ENCODE measurements around the gene BICRA. TPM values are rescaled to one million over a fixed set of nuclear protein-coding genes. Genes with fewer than 3 reads are reported as not detected.

Gene BICRA
- total RNA-seq, 5 donors from 2014 or later (not counting 1 experiment from before 2014, with no cell fraction given), result 31.9 to 39.3 (median 35.1) TPM

DNA sequence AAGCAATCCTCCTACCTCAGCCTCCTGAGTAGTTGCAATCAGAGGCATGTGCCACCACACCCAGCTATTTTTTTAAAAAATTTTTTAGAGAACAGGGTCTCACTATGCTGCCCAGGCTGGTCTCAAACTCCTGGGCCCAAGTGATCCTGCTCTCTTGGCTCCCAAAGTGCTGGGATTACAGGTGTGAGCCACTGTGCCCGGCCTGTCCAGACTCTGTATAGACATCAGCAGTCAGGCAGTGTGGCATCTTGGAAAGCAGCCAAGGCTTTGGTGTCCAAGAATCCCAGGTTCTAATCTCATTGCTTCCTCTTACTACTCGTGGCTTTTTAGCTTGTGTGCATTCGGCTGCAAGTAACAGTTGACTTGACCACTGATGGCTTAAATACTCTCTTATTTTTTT is 43.4 kb downstream of the BICRA start:
- POLR2A ChIA-PET, result no interaction called here

DNA sequence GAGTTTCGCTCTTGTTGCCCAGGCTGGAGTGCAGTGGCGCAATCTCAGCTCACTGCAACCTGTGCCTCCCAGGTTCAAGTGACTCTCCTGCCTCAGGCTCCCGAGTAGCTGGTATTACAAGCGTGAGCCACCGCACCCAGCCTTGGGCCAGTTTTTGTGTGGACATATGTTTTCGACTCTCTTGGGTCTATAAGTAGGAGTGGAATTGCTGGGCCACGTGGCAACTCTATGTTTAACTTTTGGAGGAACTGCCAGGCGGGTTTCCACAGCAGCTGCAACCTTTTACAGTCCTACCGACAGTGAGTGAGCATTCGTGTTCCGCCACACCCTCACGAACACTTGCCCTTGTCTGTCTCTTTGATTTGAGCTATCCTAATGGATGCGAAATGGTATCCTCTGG is 44.9 kb downstream of the BICRA start:
- Histone ChIP-seq H3K27me3 (replicated peaks in 1 of 2; ENCODE audit: control insufficient read depth in 2 of 2, extremely low read depth in 1 of 2, insufficient read depth in 2 of 2, low read length in 1 of 2) (no peaks in the 10 kb centered on the region), H3K36me3 (ENCODE audit: control insufficient read depth in 2 of 2, extremely low read depth in 1 of 2, insufficient read depth in 1 of 2, low read length in 1 of 2) (peaks cover 11 to 12% of the 10 kb centered on the region in 2 donors), H3K27ac (ENCODE audit: low read length) (no peak overlapping the region), H3K4me3 (ENCODE audit: control insufficient read depth in 1 of 2, extremely low read depth in 1 of 2, low read length in 1 of 2) (no peak overlapping the region), H3K9me3 (no peaks in the 10 kb centered on the region), H3K4me1 (ENCODE audit: control insufficient read depth in 1 of 2, extremely low read depth in 1 of 2, insufficient read depth in 2 of 2, low read length in 2 of 2) (peaks cover 0 to 3% of the 10 kb centered on the region in 2 experiments)
- 98% methylated on average over 10 of the region's 13 CpGs for WGBS (ENCODE audit: insufficient coverage)
- ChIA-PET CTCF (no interaction called here), POLR2A (no interaction called here)
- H3K9me3 Mint-ChIP-seq, result peaks cover 0 to 4% (median 4%) of the 10 kb centered on the region in 3 donors
- no peak overlapping the region for H3K4me3 Mint-ChIP-seq
- peaks cover 30 to 48% (median 38%) of the 10 kb centered on the region in 3 donors for H3K4me1 Mint-ChIP-seq
- H3K27ac Mint-ChIP-seq, result no peak overlapping the region
- ATAC-seq (replicated peaks in 1 of 4) (no peak), DNase-seq (no peak)
- no peaks in the 10 kb centered on the region for H3K27me3 Mint-ChIP-seq
- peaks cover 27% of the 10 kb centered on the region for H3K36me3 Mint-ChIP-seq

More for the DNA sequence above, 43.4 kb downstream of the BICRA start:
- 100% methylated on average over 1 of the region's 3 CpGs for WGBS (ENCODE audit: insufficient coverage)
- ATAC-seq (replicated peaks in 1 of 4), result no peak
- Mint-ChIP-seq H3K4me1 (peaks cover 40 to 48% (median 42%) of the 10 kb centered on the region in 3 donors), H3K9me3 (peaks cover 0 to 4% (median 4%) of the 10 kb centered on the region in 3 donors), H3K36me3 (peaks cover 32% of the 10 kb centered on the region), H3K27ac (no peak overlapping the region), H3K4me3 (no peak overlapping the region), H3K27me3 (no peaks in the 10 kb centered on the region)
- Histone ChIP-seq H3K36me3 (ENCODE audit: control insufficient read depth in 2 of 2, extremely low read depth in 1 of 2, insufficient read depth in 1 of 2, low read length in 1 of 2) (peaks cover 4 to 12% of the 10 kb centered on the region in 2 donors), H3K9me3 (no peaks in the 10 kb centered on the region), H3K27me3 (replicated peaks in 1 of 2; ENCODE audit: control insufficient read depth in 2 of 2, extremely low read depth in 1 of 2, insufficient read depth in 2 of 2, low read length in 1 of 2) (no peaks in the 10 kb centered on the region), H3K4me3 (ENCODE audit: control insufficient read depth in 1 of 2, extremely low read depth in 1 of 2, low read length in 1 of 2) (no peak overlapping the region), H3K4me1 (ENCODE audit: control insufficient read depth in 1 of 2, extremely low read depth in 1 of 2, insufficient read depth in 2 of 2, low read length in 2 of 2) (peaks cover 0 to 3% of the 10 kb centered on the region in 2 experiments), H3K27ac (ENCODE audit: low read length) (no peak overlapping the region)
- CTCF ChIA-PET, result interaction anchor here in 1 of 2 donors (0.6 kb wide), 1 partner anchor 346 kb away, joined by 6 read pairs; no protein-coding TSS in a partner anchor
- DNase-seq, result no peak

DNA sequence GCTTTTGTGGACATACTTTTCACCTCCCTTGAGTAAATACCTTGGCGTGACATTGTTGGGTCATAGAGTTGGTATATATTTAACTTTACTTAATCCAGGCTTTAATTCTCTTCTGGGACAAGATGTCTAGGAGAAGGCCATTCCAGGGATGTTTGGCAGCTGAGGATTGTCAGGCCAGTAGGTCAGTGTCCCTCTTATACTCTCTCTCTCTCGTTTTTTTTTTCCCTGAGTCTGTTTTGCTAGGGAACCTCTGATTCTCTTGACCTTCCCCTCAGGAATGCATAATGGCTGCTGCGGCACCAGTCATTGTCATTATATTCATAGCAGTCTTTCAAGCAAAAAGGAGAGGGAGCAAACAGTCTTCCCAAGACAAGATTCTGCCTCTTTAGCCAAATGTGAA is 48.8 kb downstream of the BICRA start:
- no peaks in the 10 kb centered on the region for H3K27me3 Mint-ChIP-seq
- peaks cover 12% of the 10 kb centered on the region for H3K36me3 Mint-ChIP-seq
- CTCF ChIA-PET, result no interaction called here

DNA sequence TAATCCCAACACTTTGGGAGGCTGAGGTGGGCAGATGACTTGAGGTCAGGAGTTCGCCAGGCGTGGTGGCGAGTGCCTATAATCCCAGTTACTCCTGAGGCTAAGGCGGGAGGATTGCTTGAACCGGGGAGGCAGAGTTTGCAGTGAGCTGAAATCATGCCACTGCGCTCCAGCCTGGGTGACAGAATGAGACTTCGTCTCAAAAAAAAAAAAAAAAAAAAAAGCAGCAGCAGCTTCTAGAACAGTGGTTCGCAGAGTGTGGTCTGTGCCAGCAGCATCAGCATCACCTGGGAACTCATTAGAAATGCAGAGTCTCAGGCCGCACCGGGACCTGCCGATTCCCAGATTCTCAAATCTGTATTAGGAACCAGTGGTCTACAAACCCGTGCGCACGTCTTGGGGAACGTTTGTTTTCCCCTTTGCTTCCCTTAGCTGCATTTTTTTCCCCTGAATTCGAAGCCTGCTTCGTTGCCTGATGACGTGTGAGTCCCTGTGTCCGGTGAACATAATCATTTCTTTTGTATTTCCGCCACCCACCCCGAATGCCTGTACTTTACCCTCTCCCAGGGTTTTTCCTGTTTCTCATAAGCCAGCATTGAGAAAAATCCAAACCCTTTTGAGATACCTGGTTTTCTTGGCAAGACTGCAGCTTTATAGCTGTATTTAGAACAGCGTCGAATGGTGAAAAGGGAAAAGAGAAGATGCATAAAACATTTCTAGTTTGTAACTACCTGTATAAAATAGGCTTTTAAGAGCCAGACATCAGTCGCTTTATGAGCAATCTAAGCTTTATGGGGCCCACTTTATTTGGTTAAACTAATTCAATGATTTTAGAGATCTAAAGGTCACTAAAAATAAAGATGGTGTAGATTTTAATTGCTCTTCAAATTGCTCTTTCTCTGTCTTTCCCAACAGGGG is 49.8 kb downstream of the BICRA start:
- WGBS (ENCODE audit: insufficient coverage), result 95% methylated on average over 18 of the region's 24 CpGs
- no peaks in the 10 kb centered on the region for H3K27me3 ChIP-seq (replicated peaks in 1 of 2; ENCODE audit: control insufficient read depth in 2 of 2, extremely low read depth in 1 of 2, insufficient read depth in 2 of 2, low read length in 1 of 2)
- DNase-seq (no peak), ATAC-seq (replicated peaks in 1 of 4) (no peak)
- Mint-ChIP-seq H3K4me1 (peaks cover 20 to 50% (median 38%) of the 10 kb centered on the region in 3 donors), H3K36me3 (peaks cover 11% of the 10 kb centered on the region), H3K9me3 (no peaks in the 10 kb centered on the region), H3K4me3 (no peak overlapping the region), H3K27ac (no peak overlapping the region), H3K27me3 (no peaks in the 10 kb centered on the region)
- H3K27ac ChIP-seq (ENCODE audit: low read length), result no peak overlapping the region
- CTCF ChIA-PET, result interaction anchor here in 1 of 2 donors (0.6 kb wide), 1 partner anchor 181 kb away, joined by 3 read pairs; no protein-coding TSS in a partner anchor
- peaks cover 4 to 11% of the 10 kb centered on the region in 2 donors for H3K36me3 ChIP-seq (ENCODE audit: control insufficient read depth in 2 of 2, extremely low read depth in 1 of 2, insufficient read depth in 1 of 2, low read length in 1 of 2)
- POLR2A ChIA-PET, result interaction anchor here in 1 of 2 donors (0.5 to 0.7 kb wide), 3 partner anchors 51 to 1388 kb away, joined by 4 to 9 read pairs (median 5); no protein-coding TSS in a partner anchor
- H3K4me1 ChIP-seq (ENCODE audit: control insufficient read depth in 1 of 2, extremely low read depth in 1 of 2, insufficient read depth in 2 of 2, low read length in 2 of 2), result peaks cover 0 to 6% of the 10 kb centered on the region in 2 experiments
- H3K9me3 ChIP-seq, result no peaks in the 10 kb centered on the region
- H3K4me3 ChIP-seq (ENCODE audit: control insufficient read depth in 1 of 2, extremely low read depth in 1 of 2, low read length in 1 of 2), result no peak overlapping the region

More for the DNA sequence above, 48.8 kb downstream of the BICRA start:
- no peaks in the 10 kb centered on the region for H3K9me3 Mint-ChIP-seq
- H3K9me3 ChIP-seq, result no peaks in the 10 kb centered on the region
- H3K27ac ChIP-seq (ENCODE audit: low read length), result no peak overlapping the region
- WGBS (ENCODE audit: insufficient coverage), result 100% methylated on average over 1 of the region's 3 CpGs
- H3K4me3 ChIP-seq (ENCODE audit: control insufficient read depth in 1 of 2, extremely low read depth in 1 of 2, low read length in 1 of 2), result no peak overlapping the region
- peaks cover 0 to 6% of the 10 kb centered on the region in 2 experiments for H3K4me1 ChIP-seq (ENCODE audit: control insufficient read depth in 1 of 2, extremely low read depth in 1 of 2, insufficient read depth in 2 of 2, low read length in 2 of 2)
- no peak overlapping the region for H3K27ac Mint-ChIP-seq
- peaks cover 22 to 46% (median 35%) of the 10 kb centered on the region in 3 donors for H3K4me1 Mint-ChIP-seq
- H3K36me3 ChIP-seq (ENCODE audit: control insufficient read depth in 2 of 2, extremely low read depth in 1 of 2, insufficient read depth in 1 of 2, low read length in 1 of 2), result peaks cover 6 to 11% of the 10 kb centered on the region in 2 donors
- no peaks in the 10 kb centered on the region for H3K27me3 ChIP-seq (replicated peaks in 1 of 2; ENCODE audit: control insufficient read depth in 2 of 2, extremely low read depth in 1 of 2, insufficient read depth in 2 of 2, low read length in 1 of 2)
- ATAC-seq (replicated peaks in 1 of 4) (no peak), DNase-seq (no peak)
- POLR2A ChIA-PET, result interaction anchor here in 1 of 2 donors (0.7 kb wide), 1 partner anchor 1389 kb away, joined by 9 read pairs; no protein-coding TSS in a partner anchor
- H3K4me3 Mint-ChIP-seq, result no peak overlapping the region

DNA sequence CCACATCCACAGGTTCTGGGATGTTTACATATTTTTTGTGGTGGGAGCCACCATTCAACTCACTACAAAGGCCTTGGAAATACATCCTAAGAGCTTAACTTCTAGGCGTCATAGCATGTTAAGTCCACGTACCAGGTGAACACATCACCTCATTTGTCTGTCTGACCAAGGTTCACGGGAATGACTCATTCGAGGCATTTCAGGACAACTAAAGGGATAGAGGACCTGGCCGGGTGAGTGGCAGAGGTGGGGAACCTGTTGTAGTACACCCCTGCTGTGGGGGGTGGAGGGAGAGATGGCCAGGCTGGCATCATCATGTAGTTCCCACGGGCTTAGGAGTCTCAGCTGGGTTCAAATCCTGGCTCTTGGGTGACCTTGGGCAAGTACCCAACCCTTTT is 51.5 kb downstream of the BICRA start:
- peaks cover 7 to 11% of the 10 kb centered on the region in 2 donors for H3K36me3 ChIP-seq (ENCODE audit: control insufficient read depth in 2 of 2, extremely low read depth in 1 of 2, insufficient read depth in 1 of 2, low read length in 1 of 2)
- H3K4me1 Mint-ChIP-seq, result peaks cover 8 to 50% (median 41%) of the 10 kb centered on the region in 3 donors
- ATAC-seq (replicated peaks in 1 of 4) (no peak), DNase-seq (no peak)
- H3K27me3 ChIP-seq (replicated peaks in 1 of 2; ENCODE audit: control insufficient read depth in 2 of 2, extremely low read depth in 1 of 2, insufficient read depth in 2 of 2, low read length in 1 of 2), result no peaks in the 10 kb centered on the region
- no peak overlapping the region for H3K4me3 Mint-ChIP-seq
- no peaks in the 10 kb centered on the region for H3K9me3 ChIP-seq
- H3K27ac Mint-ChIP-seq, result no peak overlapping the region
- H3K27me3 Mint-ChIP-seq, result no peaks in the 10 kb centered on the region
- H3K4me3 ChIP-seq (ENCODE audit: control insufficient read depth in 1 of 2, extremely low read depth in 1 of 2, low read length in 1 of 2), result no peak overlapping the region
- H3K36me3 Mint-ChIP-seq, result peaks cover 9% of the 10 kb centered on the region
- POLR2A ChIA-PET, result interaction anchor here in 1 of 2 donors (0.6 kb wide), 1 partner anchor 316 kb away, joined by 3 read pairs; no protein-coding TSS in a partner anchor
- CTCF ChIA-PET, result no interaction called here
- H3K27ac ChIP-seq (ENCODE audit: low read length), result no peak overlapping the region
- WGBS (ENCODE audit: insufficient coverage), result 88% methylated on average over 5 of the region's 6 CpGs
- H3K9me3 Mint-ChIP-seq, result no peaks in the 10 kb centered on the region
- peaks cover 0 to 6% of the 10 kb centered on the region in 2 experiments for H3K4me1 ChIP-seq (ENCODE audit: control insufficient read depth in 1 of 2, extremely low read depth in 1 of 2, insufficient read depth in 2 of 2, low read length in 2 of 2)

DNA sequence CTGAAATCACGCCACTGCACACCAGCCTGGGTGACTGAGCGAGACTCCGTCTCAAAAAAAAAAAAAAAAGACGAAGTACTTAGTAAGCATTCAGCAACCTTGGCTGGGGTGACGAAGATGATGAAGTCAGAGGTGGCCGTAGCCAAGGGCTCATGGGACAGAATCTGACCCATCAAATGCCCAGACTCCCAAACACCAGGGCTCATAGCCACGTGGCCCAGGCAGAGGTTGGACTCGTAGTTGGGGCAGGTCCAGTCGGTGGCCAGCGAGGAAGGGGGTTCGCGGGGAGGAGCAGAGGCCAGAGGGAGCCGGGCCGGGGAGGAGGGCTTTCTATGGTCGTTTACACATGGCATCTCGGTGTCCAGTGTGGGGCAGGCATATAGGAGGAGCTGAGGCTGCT is 52.2 kb downstream of the BICRA start:
- no peak for DNase-seq
- Mint-ChIP-seq H3K27ac (no peak overlapping the region), H3K27me3 (no peaks in the 10 kb centered on the region), H3K4me1 (peaks cover 14 to 52% (median 43%) of the 10 kb centered on the region in 3 donors), H3K36me3 (peaks cover 9% of the 10 kb centered on the region), H3K4me3 (no peak overlapping the region), H3K9me3 (no peaks in the 10 kb centered on the region)
- Histone ChIP-seq H3K9me3 (no peaks in the 10 kb centered on the region), H3K4me3 (ENCODE audit: control insufficient read depth in 1 of 2, extremely low read depth in 1 of 2, low read length in 1 of 2) (no peak overlapping the region), H3K27me3 (replicated peaks in 1 of 2; ENCODE audit: control insufficient read depth in 2 of 2, extremely low read depth in 1 of 2, insufficient read depth in 2 of 2, low read length in 1 of 2) (no peaks in the 10 kb centered on the region), H3K4me1 (ENCODE audit: control insufficient read depth in 1 of 2, extremely low read depth in 1 of 2, insufficient read depth in 2 of 2, low read length in 2 of 2) (peaks cover 0 to 6% of the 10 kb centered on the region in 2 experiments), H3K27ac (ENCODE audit: low read length) (no peak overlapping the region), H3K36me3 (ENCODE audit: control insufficient read depth in 2 of 2, extremely low read depth in 1 of 2, insufficient read depth in 1 of 2, low read length in 1 of 2) (peaks cover 7% of the 10 kb centered on the region in 2 donors)
- POLR2A ChIA-PET, result no interaction called here
- 95% methylated on average over 14 of the region's 16 CpGs for WGBS (ENCODE audit: insufficient coverage)
- no peak for ATAC-seq (replicated peaks in 1 of 4)
- CTCF ChIA-PET, result no interaction called here
